D721Med (cell line): ENCODE data around the gene CDH23.

Experiments used
- DNase-seq: peaks from one replicate; pipeline ENCODE4 v3.0.0; 2011; ENCODE audit warnings: low spot score; ENCODE audit not compliant: insufficient read length
- FAIRE-seq: peaks from 2 replicates; lab custom pipeline; 2011; peaks lifted over from hg19 to GRCh38; lab: Jason Lieb, UNC
- CTCF ChIP-seq: IDR thresholded peaks from 2 replicates; pipeline ENCODE4 v1.5.1; 2012; ENCODE audit warnings: mild to moderate bottlenecking, control low read depth; ENCODE audit not compliant: insufficient read depth; ENCODE audit errors: missing control alignments

CDH23 gene

GRCh38 chr10:71695502-71696476, 299.1 kb downstream of the CDH23 start:
- DNase-seq (no peak), FAIRE-seq (no peak)
- no peak for TF ChIP-seq CTCF

GRCh38 chr10:71696628-71697326, 300.1 kb downstream of the CDH23 start:
- peak; percentile 77 for DNase-seq
- no peak for FAIRE-seq
- TF ChIP-seq CTCF = peak; percentile 77

- no peak for FAIRE-seq
- no peak for TF ChIP-seq CTCF
- DNase-seq = no peak
Measured at GRCh38 chr10:71697938-71698709, 301.4 kb downstream of the CDH23 start.

GRCh38 chr10:71698737-71699136, 302.0 kb downstream of the CDH23 start:
- TF ChIP-seq CTCF = no peak
- DNase-seq = no peak
- no peak for FAIRE-seq

GRCh38 chr10:71700731-71701368, 304.1 kb downstream of the CDH23 start:
- no peak for TF ChIP-seq CTCF
- DNase-seq (no peak), FAIRE-seq (no peak)

GRCh38 chr10:71701496-71702132, 304.9 kb downstream of the CDH23 start:
- FAIRE-seq (no peak), DNase-seq (no peak)
- TF ChIP-seq CTCF = no peak
